A673 (cell line): ENCODE measurements around the gene SRRM3.
A peak's percentile ranks its signal among the peaks of the same experiment; 100 is the strongest.

ENCODE experiments used
- CTCF ChIP-seq: fragments of 300-800, 200-600 bp; sonication (generic); conservative IDR thresholded peaks from 2 replicates; pipeline ENCODE4 v1.5.1; 2017; ENCODE audit warnings: low read depth, mild to moderate bottlenecking, antibody characterized with exemption, low read length, moderate library complexity, mixed read lengths
- EZH2 ChIP-seq: fragments of 200-600 bp; sonication (generic); IDR thresholded peaks from 2 replicates; pipeline ENCODE4 v1.6.1; 2017; ENCODE audit warnings: borderline replicate concordance, low read depth, mild to moderate bottlenecking, mixed read lengths, antibody characterized with exemption, low read length; ENCODE audit not compliant: poor library complexity, severe bottlenecking

- TF ChIP-seq CTCF (peak; percentile 38), EZH2 (no peak)
Measured at GRCh38 chr7:76330673-76331072, 129.0 kb downstream of the SRRM3 start.
